Sigmoid colon (tissue), 7 donors: ENCODE data around the gene KDM6A. TPM values are rescaled to one million over a fixed set of nuclear protein-coding genes. Genes with fewer than 3 reads are reported as not detected.

Experiments
- DNase-seq: peaks from one replicate; pipeline ENCODE4 v3.0.0-alpha.2; 2019
- H3K27ac ChIP-seq, 4 donors: fragments of 200-600 bp; sonication (generic); one replicate each; pipeline ENCODE4 v1.5.1; 2016 to 2019; ENCODE audit warnings: mild to moderate bottlenecking in 1 of 4
- H3K27me3 ChIP-seq, 3 donors: fragments of 200-600 bp; sonication (generic); one replicate each; pipeline ENCODE4 v1.5.1; 2019; ENCODE audit warnings: mild to moderate bottlenecking in 1 of 3
- H3K36me3 ChIP-seq, 4 donors: fragments of 200-600 bp; sonication (generic); one replicate each; pipeline ENCODE4 v1.5.1; 2016 to 2019
- H3K4me1 ChIP-seq, 4 donors: fragments of 200-600 bp; sonication (generic); one replicate each; pipeline ENCODE4 v1.5.1; 2017 to 2019
- H3K4me3 ChIP-seq, 4 donors: fragments of 200-600 bp; sonication (generic); one replicate each; pipeline ENCODE4 v1.5.1; 2017 to 2019; ENCODE audit warnings: mild to moderate bottlenecking in 2 of 4, moderate library complexity in 1 of 4
- H3K9me3 ChIP-seq, 4 donors: fragments of 200-600 bp in 3 of 4; sonication (generic) in 3 of 4; one replicate each; pipeline versions ENCODE4 v1.5.1 to v1.6.1; 2013 to 2019
- CTCF ChIP-seq, 4 experiments: fragments of 450-650 bp in 3 of 4; fragments of 200-600 bp in 1 of 4; IDR thresholded peaks; one replicate each; pipeline ENCODE4 v1.5.1; 2016 to 2019; ENCODE audit warnings: antibody characterized with exemption in 4 of 4, mild to moderate bottlenecking in 3 of 4, moderate library complexity in 2 of 4
- EP300 ChIP-seq, 4 donors: sonication (generic); formaldehyde crosslinking; IDR thresholded peaks; one replicate each; pipeline ENCODE4 v1.6.1; 2017; ENCODE audit warnings: antibody characterized with exemption in 4 of 4
- POLR2A ChIP-seq, 2 donors: fragments of 450-650 bp; IDR thresholded peaks; one replicate each; pipeline ENCODE4 v1.6.1; 2016; ENCODE audit warnings: antibody characterized with exemption in 2 of 2, mild to moderate bottlenecking in 2 of 2, moderate library complexity in 2 of 2
- POLR2AphosphoS5 ChIP-seq, 4 donors: sonication (generic); formaldehyde crosslinking; IDR thresholded peaks; one replicate each; pipeline ENCODE4 v1.6.1; 2017; ENCODE audit warnings: antibody characterized with exemption in 4 of 4
- WGBS, 2 donors: extraction: QIAGEN DNeasy Blood & Tissue Kit; methylation state at CpG; one replicate each; pipeline ENCODE4 v1.1.7; 2013; 5-methylcytosine and 5-hydroxymethylcytosine counted together
- intact Hi-C: fragments of 100-400 bp; cut with DNase I; formaldehyde crosslinking; loops from one replicate; pipeline ENCODE4 v1.15.1; 2023
- polyA plus RNA-seq, 3 donors: library from polyadenylated mRNA; stranded (reverse); fragments of 200-250 nt; gene quantifications; one replicate each; pipeline ENCODE4 v1.2.3, GENCODE V29; 2013
- total RNA-seq, 4 donors: library from RNA; depleted of rRNA; stranded (reverse); fragments of >200 nt; gene quantifications; one replicate each; pipeline ENCODE4 v1.1.0, GENCODE V29; 2016
- donor health status: healthy with polysubstance abuse.
- donor health status: Bipolar disorder and iron deficiency.
- donor health status: healthy.

Gene KDM6A
- total and polyA plus RNA-seq, 7 donors: 8.6 to 35.7 (median 17.9) TPM

GRCh38 chrX:45145492-45146215, 272.7 kb downstream of the KDM6A start:
- H3K27me3 ChIP-seq: no peaks in the 10 kb centered on the region
- TF ChIP-seq EP300 (IDR thresholded peaks at IDR 0.05) (no peak), CTCF (IDR thresholded peaks at IDR 0.05) (no peak), POLR2AphosphoS5 (IDR thresholded peaks at IDR 0.05) (no peak), POLR2A (IDR thresholded peaks at IDR 0.05) (no peak)
- no peaks in the 10 kb centered on the region for H3K9me3 ChIP-seq
- no peak overlapping the region for H3K27ac ChIP-seq
- no peak for DNase-seq
- 85 to 89% methylated on average over 11 of the region's 11 CpGs for WGBS, 2 donors
- H3K36me3 ChIP-seq: no peaks in the 10 kb centered on the region
- H3K4me3 ChIP-seq: no peak overlapping the region
- no peaks in the 10 kb centered on the region for H3K4me1 ChIP-seq
- intact Hi-C loops: no loop called here

- intact Hi-C loops: no loop called here
- no peak overlapping the region for H3K27ac ChIP-seq
- no peaks in the 10 kb centered on the region for H3K4me1 ChIP-seq
- no peak overlapping the region for H3K4me3 ChIP-seq
- H3K9me3 ChIP-seq: no peaks in the 10 kb centered on the region
- no peaks in the 10 kb centered on the region for H3K27me3 ChIP-seq
- 94 to 96% methylated on average over 9 of the region's 9 CpGs for WGBS, 2 donors
- no peak for DNase-seq
- TF ChIP-seq POLR2A (IDR thresholded peaks at IDR 0.05): no peak
- no peak for TF ChIP-seq EP300 (IDR thresholded peaks at IDR 0.05)
- no peak for TF ChIP-seq POLR2AphosphoS5 (IDR thresholded peaks at IDR 0.05)
- TF ChIP-seq CTCF (IDR thresholded peaks at IDR 0.05): no peak
- no peaks in the 10 kb centered on the region for H3K36me3 ChIP-seq
Measured at GRCh38 chrX:45150821-45151220, 277.8 kb downstream of the KDM6A start.

- WGBS, 2 donors: 88 to 93% methylated on average over 4 of the region's 4 CpGs
- TF ChIP-seq EP300 (IDR thresholded peaks at IDR 0.05) (no peak), POLR2A (IDR thresholded peaks at IDR 0.05) (no peak), POLR2AphosphoS5 (IDR thresholded peaks at IDR 0.05) (no peak), CTCF (IDR thresholded peaks at IDR 0.05) (no peak)
Measured at GRCh38 chrX:45154033-45154360, 281.0 kb downstream of the KDM6A start.

GRCh38 chrX:45154462-45154861, 281.5 kb downstream of the KDM6A start:
- no peak for DNase-seq
- Histone ChIP-seq H3K36me3 (no peaks in the 10 kb centered on the region), H3K27ac (no peak overlapping the region), H3K4me1 (no peaks in the 10 kb centered on the region), H3K27me3 (no peaks in the 10 kb centered on the region), H3K9me3 (no peaks in the 10 kb centered on the region), H3K4me3 (no peak overlapping the region)
- TF ChIP-seq EP300 (IDR thresholded peaks at IDR 0.05): no peak
- TF ChIP-seq POLR2A (IDR thresholded peaks at IDR 0.05): no peak
- no peak for TF ChIP-seq CTCF (IDR thresholded peaks at IDR 0.05)
- no peak for TF ChIP-seq POLR2AphosphoS5 (IDR thresholded peaks at IDR 0.05)
- intact Hi-C loops: no loop called here

More at GRCh38 chrX:45154033-45154360, 281.0 kb downstream of the KDM6A start:
- Histone ChIP-seq H3K4me1 (no peaks in the 10 kb centered on the region), H3K9me3 (no peaks in the 10 kb centered on the region), H3K36me3 (no peaks in the 10 kb centered on the region), H3K27ac (no peak overlapping the region), H3K4me3 (no peak overlapping the region), H3K27me3 (no peaks in the 10 kb centered on the region)
- no peak for DNase-seq
- intact Hi-C loops: no loop called here

GRCh38 chrX:45157647-45158046, 284.7 kb downstream of the KDM6A start:
- no peak for DNase-seq
- Histone ChIP-seq H3K27me3 (no peaks in the 10 kb centered on the region), H3K4me3 (no peak overlapping the region), H3K27ac (no peak overlapping the region), H3K4me1 (no peaks in the 10 kb centered on the region), H3K36me3 (no peaks in the 10 kb centered on the region), H3K9me3 (no peaks in the 10 kb centered on the region)
- 93 to 94% methylated on average over 22 of the region's 22 CpGs for WGBS, 2 donors
- no peak for TF ChIP-seq POLR2AphosphoS5 (IDR thresholded peaks at IDR 0.05)
- TF ChIP-seq CTCF (IDR thresholded peaks at IDR 0.05): no peak
- no peak for TF ChIP-seq EP300 (IDR thresholded peaks at IDR 0.05)
- no peak for TF ChIP-seq POLR2A (IDR thresholded peaks at IDR 0.05)
- intact Hi-C loops: no loop called here
